GM23338 (cell line): ENCODE results near the gene ARL15.

Experiments used
- CREB1 ChIP-seq: fragments of 250-450 bp; sonication (Bioruptor Pico); IDR thresholded peaks from 2 replicates; pipeline ENCODE4 v1.5.0; 2020; ENCODE audit warnings: low read depth, mild to moderate bottlenecking, moderate library complexity
- CTCF ChIP-seq, 2 experiments: fragments of 200-600 bp in 1 of 2; sonication (generic) in 1 of 2; conservative IDR thresholded peaks; 2 replicates each; pipeline versions ENCODE4 v1.5.1 to v1.6.1; 2016 to 2017; ENCODE audit warnings: antibody characterized with exemption in 2 of 2, low read depth in 2 of 2, mild to moderate bottlenecking in 2 of 2, moderate library complexity in 1 of 2
- ETS1 ChIP-seq: IDR thresholded peaks from 2 replicates; pipeline ENCODE4 v1.6.1; 2016; ENCODE audit warnings: antibody characterized with exemption
- EZH2 ChIP-seq: fragments of 200-600 bp; sonication (generic); IDR thresholded peaks from one replicate; pipeline ENCODE4 v1.8.0; 2017; ENCODE audit warnings: antibody characterized with exemption, mild to moderate bottlenecking, low read depth; ENCODE audit not compliant: unreplicated experiment
- EZH2phosphoT487 ChIP-seq: fragments of 200-600 bp; sonication (generic); IDR thresholded peaks from one replicate; pipeline ENCODE4 v1.8.1; 2018; ENCODE audit warnings: antibody characterized with exemption; ENCODE audit not compliant: unreplicated experiment
- JUNB ChIP-seq: IDR thresholded peaks from one replicate; pipeline ENCODE4 v1.6.1; 2016; ENCODE audit warnings: antibody characterized with exemption; ENCODE audit not compliant: unreplicated experiment
- NANOG ChIP-seq: IDR thresholded peaks from 2 replicates; pipeline ENCODE4 v1.6.1; 2016; ENCODE audit warnings: antibody characterized with exemption, borderline replicate concordance
- POLR2AphosphoS5 ChIP-seq: IDR thresholded peaks from 2 replicates; pipeline ENCODE4 v1.6.1; 2016; ENCODE audit warnings: antibody characterized with exemption, low read depth
- STAT1 ChIP-seq: IDR thresholded peaks from one replicate; pipeline ENCODE4 v1.6.1; 2016; ENCODE audit warnings: antibody characterized with exemption; ENCODE audit not compliant: unreplicated experiment
- ZNF114 ChIP-seq: fragments of 250-450 bp; sonication (Bioruptor Pico); IDR thresholded peaks from 2 replicates; pipeline ENCODE4 v1.5.0; 2020; ENCODE audit warnings: mild to moderate bottlenecking, moderate library complexity
- ZNF331 ChIP-seq: fragments of 250-450 bp; sonication (Bioruptor Pico); IDR thresholded peaks from 2 replicates; pipeline ENCODE4 v1.5.0; 2020; ENCODE audit warnings: low read depth, mild to moderate bottlenecking, moderate library complexity
- TF ChIP-seq, protein P1 (sequence below): IDR thresholded peaks from one replicate; pipeline ENCODE4 v1.6.1; 2018; ENCODE audit warnings: antibody characterized with exemption; ENCODE audit not compliant: unreplicated experiment
- TF ChIP-seq, protein P2 (sequence below): fragments of 250-450 bp; sonication (Bioruptor Pico); IDR thresholded peaks from 2 replicates; pipeline ENCODE4 v1.5.0; 2020; ENCODE audit warnings: mild to moderate bottlenecking, moderate library complexity

GRCh38 chr5:54205453-54205852 lies 104.9 kb downstream of the ARL15 start:
- TF ChIP-seq CTCF (conservative IDR thresholded peaks at IDR 0.05; ENCODE audit: low read depth in 2 of 2) (no peak), EZH2 (no peak), ZNF114 (CRISPR knock-in tag) (no peak), POLR2AphosphoS5 (no peak), EZH2phosphoT487 (no peak), CREB1 (CRISPR knock-in tag) (no peak), ZNF331 (CRISPR knock-in tag) (no peak), ETS1 (no peak), STAT1 (no peak), JUNB (no peak), NANOG (no peak)
- TF ChIP-seq, protein P1, sequence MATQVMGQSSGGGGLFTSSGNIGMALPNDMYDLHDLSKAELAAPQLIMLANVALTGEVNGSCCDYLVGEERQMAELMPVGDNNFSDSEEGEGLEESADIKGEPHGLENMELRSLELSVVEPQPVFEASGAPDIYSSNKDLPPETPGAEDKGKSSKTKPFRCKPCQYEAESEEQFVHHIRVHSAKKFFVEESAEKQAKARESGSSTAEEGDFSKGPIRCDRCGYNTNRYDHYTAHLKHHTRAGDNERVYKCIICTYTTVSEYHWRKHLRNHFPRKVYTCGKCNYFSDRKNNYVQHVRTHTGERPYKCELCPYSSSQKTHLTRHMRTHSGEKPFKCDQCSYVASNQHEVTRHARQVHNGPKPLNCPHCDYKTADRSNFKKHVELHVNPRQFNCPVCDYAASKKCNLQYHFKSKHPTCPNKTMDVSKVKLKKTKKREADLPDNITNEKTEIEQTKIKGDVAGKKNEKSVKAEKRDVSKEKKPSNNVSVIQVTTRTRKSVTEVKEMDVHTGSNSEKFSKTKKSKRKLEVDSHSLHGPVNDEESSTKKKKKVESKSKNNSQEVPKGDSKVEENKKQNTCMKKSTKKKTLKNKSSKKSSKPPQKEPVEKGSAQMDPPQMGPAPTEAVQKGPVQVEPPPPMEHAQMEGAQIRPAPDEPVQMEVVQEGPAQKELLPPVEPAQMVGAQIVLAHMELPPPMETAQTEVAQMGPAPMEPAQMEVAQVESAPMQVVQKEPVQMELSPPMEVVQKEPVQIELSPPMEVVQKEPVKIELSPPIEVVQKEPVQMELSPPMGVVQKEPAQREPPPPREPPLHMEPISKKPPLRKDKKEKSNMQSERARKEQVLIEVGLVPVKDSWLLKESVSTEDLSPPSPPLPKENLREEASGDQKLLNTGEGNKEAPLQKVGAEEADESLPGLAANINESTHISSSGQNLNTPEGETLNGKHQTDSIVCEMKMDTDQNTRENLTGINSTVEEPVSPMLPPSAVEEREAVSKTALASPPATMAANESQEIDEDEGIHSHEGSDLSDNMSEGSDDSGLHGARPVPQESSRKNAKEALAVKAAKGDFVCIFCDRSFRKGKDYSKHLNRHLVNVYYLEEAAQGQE, result no peak
- TF ChIP-seq, protein P2, sequence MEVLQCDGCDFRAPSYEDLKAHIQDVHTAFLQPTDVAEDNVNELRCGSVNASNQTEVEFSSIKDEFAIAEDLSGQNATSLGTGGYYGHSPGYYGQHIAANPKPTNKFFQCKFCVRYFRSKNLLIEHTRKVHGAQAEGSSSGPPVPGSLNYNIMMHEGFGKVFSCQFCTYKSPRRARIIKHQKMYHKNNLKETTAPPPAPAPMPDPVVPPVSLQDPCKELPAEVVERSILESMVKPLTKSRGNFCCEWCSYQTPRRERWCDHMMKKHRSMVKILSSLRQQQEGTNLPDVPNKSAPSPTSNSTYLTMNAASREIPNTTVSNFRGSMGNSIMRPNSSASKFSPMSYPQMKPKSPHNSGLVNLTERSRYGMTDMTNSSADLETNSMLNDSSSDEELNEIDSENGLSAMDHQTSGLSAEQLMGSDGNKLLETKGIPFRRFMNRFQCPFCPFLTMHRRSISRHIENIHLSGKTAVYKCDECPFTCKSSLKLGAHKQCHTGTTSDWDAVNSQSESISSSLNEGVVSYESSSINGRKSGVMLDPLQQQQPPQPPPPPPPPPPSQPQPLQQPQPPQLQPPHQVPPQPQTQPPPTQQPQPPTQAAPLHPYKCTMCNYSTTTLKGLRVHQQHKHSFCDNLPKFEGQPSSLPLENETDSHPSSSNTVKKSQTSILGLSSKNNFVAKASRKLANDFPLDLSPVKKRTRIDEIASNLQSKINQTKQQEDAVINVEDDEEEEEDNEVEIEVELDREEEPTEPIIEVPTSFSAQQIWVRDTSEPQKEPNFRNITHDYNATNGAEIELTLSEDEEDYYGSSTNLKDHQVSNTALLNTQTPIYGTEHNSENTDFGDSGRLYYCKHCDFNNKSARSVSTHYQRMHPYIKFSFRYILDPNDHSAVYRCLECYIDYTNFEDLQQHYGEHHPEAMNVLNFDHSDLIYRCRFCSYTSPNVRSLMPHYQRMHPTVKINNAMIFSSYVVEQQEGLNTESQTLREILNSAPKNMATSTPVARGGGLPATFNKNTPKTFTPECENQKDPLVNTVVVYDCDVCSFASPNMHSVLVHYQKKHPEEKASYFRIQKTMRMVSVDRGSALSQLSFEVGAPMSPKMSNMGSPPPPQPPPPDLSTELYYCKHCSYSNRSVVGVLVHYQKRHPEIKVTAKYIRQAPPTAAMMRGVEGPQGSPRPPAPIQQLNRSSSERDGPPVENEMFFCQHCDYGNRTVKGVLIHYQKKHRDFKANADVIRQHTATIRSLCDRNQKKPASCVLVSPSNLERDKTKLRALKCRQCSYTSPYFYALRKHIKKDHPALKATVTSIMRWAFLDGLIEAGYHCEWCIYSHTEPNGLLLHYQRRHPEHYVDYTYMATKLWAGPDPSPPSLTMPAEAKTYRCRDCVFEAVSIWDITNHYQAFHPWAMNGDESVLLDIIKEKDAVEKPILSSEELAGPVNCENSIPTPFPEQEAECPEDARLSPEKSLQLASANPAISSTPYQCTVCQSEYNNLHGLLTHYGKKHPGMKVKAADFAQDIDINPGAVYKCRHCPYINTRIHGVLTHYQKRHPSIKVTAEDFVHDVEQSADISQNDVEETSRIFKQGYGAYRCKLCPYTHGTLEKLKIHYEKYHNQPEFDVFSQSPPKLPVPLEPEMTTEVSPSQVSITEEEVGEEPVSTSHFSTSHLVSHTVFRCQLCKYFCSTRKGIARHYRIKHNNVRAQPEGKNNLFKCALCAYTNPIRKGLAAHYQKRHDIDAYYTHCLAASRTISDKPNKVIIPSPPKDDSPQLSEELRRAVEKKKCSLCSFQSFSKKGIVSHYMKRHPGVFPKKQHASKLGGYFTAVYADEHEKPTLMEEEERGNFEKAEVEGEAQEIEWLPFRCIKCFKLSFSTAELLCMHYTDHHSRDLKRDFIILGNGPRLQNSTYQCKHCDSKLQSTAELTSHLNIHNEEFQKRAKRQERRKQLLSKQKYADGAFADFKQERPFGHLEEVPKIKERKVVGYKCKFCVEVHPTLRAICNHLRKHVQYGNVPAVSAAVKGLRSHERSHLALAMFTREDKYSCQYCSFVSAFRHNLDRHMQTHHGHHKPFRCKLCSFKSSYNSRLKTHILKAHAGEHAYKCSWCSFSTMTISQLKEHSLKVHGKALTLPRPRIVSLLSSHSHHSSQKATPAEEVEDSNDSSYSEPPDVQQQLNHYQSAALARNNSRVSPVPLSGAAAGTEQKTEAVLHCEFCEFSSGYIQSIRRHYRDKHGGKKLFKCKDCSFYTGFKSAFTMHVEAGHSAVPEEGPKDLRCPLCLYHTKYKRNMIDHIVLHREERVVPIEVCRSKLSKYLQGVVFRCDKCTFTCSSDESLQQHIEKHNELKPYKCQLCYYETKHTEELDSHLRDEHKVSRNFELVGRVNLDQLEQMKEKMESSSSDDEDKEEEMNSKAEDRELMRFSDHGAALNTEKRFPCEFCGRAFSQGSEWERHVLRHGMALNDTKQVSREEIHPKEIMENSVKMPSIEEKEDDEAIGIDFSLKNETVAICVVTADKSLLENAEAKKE (CRISPR knock-in tag), result no peak
